ENCODE results near the gene DTNB.

GRCh38 chr2:25585189-25585588 is 88.2 kb downstream of the DTNB start:
- TF ChIP-seq POLR2A (IDR thresholded peaks at IDR 0.05) (no peak), CTCF (IDR thresholded peaks at IDR 0.05) (no peak)

Data from vagina (tissue), 2 donors.